Suppressor macrophage (primary cell): ENCODE results near the gene AR.

Experiments used
- DNase-seq, 4 experiments: peaks; one replicate each; pipeline ENCODE4 v3.0.0-alpha.2; 2020 to 2022
- total RNA-seq, 17 experiments: gene quantifications; one replicate each; lab custom pipeline; 2026; ENCODE audit warnings: mixed read lengths in 6 of 17, inconsistent platforms in 3 of 17; lab: John Stamatoyannopoulos, UW

Gene AR
- total RNA-seq: 0.07 to 3.0 (median 0.29) reads per million in 17 experiments

GRCh38 chrX:67543818-67544217, at the start of gene AR:
Gene AR, plus strand, starts transcription at chrX:67544021. Its CDS starts 1,126 bp downstream, at chrX:67545147.
- peak; percentile 4 to 46 (median 24) for DNase-seq

GRCh38 chrX:67500617-67501016, 43.2 kb upstream of the AR start:
- no peak for DNase-seq

- no peak for DNase-seq
Observed at GRCh38 chrX:67503004-67503403, 40.8 kb upstream of the AR start.

- no peak for DNase-seq
Observed at GRCh38 chrX:67503453-67503852, 40.4 kb upstream of the AR start.

GRCh38 chrX:67520671-67521070, 23.1 kb upstream of the AR start:
- no peak for DNase-seq

- no peak for DNase-seq
Observed at GRCh38 chrX:67523002-67523681, 20.7 kb upstream of the AR start.

GRCh38 chrX:67523932-67524331, 19.9 kb upstream of the AR start:
- no peak for DNase-seq

- no peak for DNase-seq
Observed at GRCh38 chrX:67524428-67524827, 19.4 kb upstream of the AR start.

GRCh38 chrX:67524950-67525691, 18.7 kb upstream of the AR start:
- no peak for DNase-seq

- no peak for DNase-seq
Observed at GRCh38 chrX:67536564-67536963, 7.3 kb upstream of the AR start.

GRCh38 chrX:67538383-67538782, 5.4 kb upstream of the AR start:
- DNase-seq: no peak

GRCh38 chrX:67544281-67545035, 637 bp downstream of the AR start:
- DNase-seq: peak in 2 of 4 experiments; percentile 0 to 6

- peak in 2 of 4 experiments; percentile 2 to 6 for DNase-seq
Observed at GRCh38 chrX:67545036-67545821, 1.4 kb downstream of the AR start.

- DNase-seq: peak; percentile 11 to 56 (median 44)
Observed at GRCh38 chrX:67545893-67546495, 2.2 kb downstream of the AR start.

GRCh38 chrX:67546496-67547423, 2.9 kb downstream of the AR start:
- DNase-seq: no peak

GRCh38 chrX:67555578-67556203, 11.9 kb downstream of the AR start:
- DNase-seq: peak; percentile 35 to 63 (median 53)

GRCh38 chrX:67558267-67558666, 14.4 kb downstream of the AR start:
- peak in 1 of 4 experiments; percentile 2 for DNase-seq

- DNase-seq: no peak
Observed at GRCh38 chrX:67563469-67564448, 19.9 kb downstream of the AR start.

- DNase-seq: no peak
Observed at GRCh38 chrX:67564475-67564874, 20.7 kb downstream of the AR start.
